ENCODE data around the gene KDM3A. TPM values are rescaled to one million over a fixed set of nuclear protein-coding genes. Genes with fewer than 3 reads are reported as not detected.

Gene KDM3A
- total RNA-seq, 2 donors from 2014 or later = 24.6 to 56.6 TPM

- Histone ChIP-seq H3K9me3 (no peaks in the 10 kb centered on the region), H3K27ac (no peak overlapping the region), H3K27me3 (replicated peaks; ENCODE audit: insufficient read depth) (no peaks in the 10 kb centered on the region), H3K36me3 (peaks cover 8 to 12% of the 10 kb centered on the region in 2 donors), H3K4me3 (no peak overlapping the region), H3K4me1 (replicated peaks) (no peaks in the 10 kb centered on the region)
- intact Hi-C loops (cut with DNase I) = no loop called here
- no peak for DNase-seq (ENCODE audit: low spot score)
- TF ChIP-seq POLR2AphosphoS5 (IDR thresholded peaks at IDR 0.05) = no peak
- TF ChIP-seq CTCF (IDR thresholded peaks at IDR 0.05) = no peak
- TF ChIP-seq POLR2A (IDR thresholded peaks at IDR 0.05) = no peak
Measured at GRCh38 chr2:86477349-86477748, 36.2 kb downstream of the KDM3A start.

GRCh38 chr2:86480105-86480504, 38.9 kb downstream of the KDM3A start:
- Histone ChIP-seq H3K27ac (no peak overlapping the region), H3K4me1 (replicated peaks) (no peaks in the 10 kb centered on the region), H3K36me3 (peaks cover 4 to 19% of the 10 kb centered on the region in 2 donors), H3K4me3 (no peak overlapping the region), H3K27me3 (replicated peaks; ENCODE audit: insufficient read depth) (no peaks in the 10 kb centered on the region), H3K9me3 (no peaks in the 10 kb centered on the region)
- no peak for TF ChIP-seq POLR2A (IDR thresholded peaks at IDR 0.05)
- TF ChIP-seq POLR2AphosphoS5 (IDR thresholded peaks at IDR 0.05) = peak; percentile 59
- WGBS = 37% methylated on average over 7 of the region's 7 CpGs
- peak; percentile 58 for DNase-seq (ENCODE audit: low spot score)
- intact Hi-C loops (cut with DNase I) = no loop called here

GRCh38 chr2:86482034-86482433, 40.9 kb downstream of the KDM3A start:
- no peaks in the 10 kb centered on the region for H3K27me3 ChIP-seq (replicated peaks; ENCODE audit: insufficient read depth)
- H3K27ac ChIP-seq = peak overlapping the region in 1 of 2 donors; percentile 42
- H3K36me3 ChIP-seq = peaks cover 0 to 19% of the 10 kb centered on the region in 2 donors
- H3K9me3 ChIP-seq = no peaks in the 10 kb centered on the region
- 93% methylated on average over 3 of the region's 3 CpGs for WGBS
- DNase-seq (ENCODE audit: low spot score) = no peak
- no peaks in the 10 kb centered on the region for H3K4me1 ChIP-seq (replicated peaks)
- TF ChIP-seq CTCF (IDR thresholded peaks at IDR 0.05) = no peak
- no peak for TF ChIP-seq POLR2AphosphoS5 (IDR thresholded peaks at IDR 0.05)
- TF ChIP-seq POLR2A (IDR thresholded peaks at IDR 0.05) = no peak
- no peak overlapping the region for H3K4me3 ChIP-seq
- intact Hi-C loops (cut with DNase I) = no loop called here

GRCh38 chr2:86484385-86484784, 43.2 kb downstream of the KDM3A start:
- H3K9me3 ChIP-seq = no peaks in the 10 kb centered on the region
- H3K27ac ChIP-seq = no peak overlapping the region
- WGBS = 92% methylated on average over 3 of the region's 3 CpGs
- no peak overlapping the region for H3K4me3 ChIP-seq
- no peak for DNase-seq (ENCODE audit: low spot score)
- TF ChIP-seq POLR2A (IDR thresholded peaks at IDR 0.05) (no peak), CTCF (IDR thresholded peaks at IDR 0.05) (no peak), POLR2AphosphoS5 (IDR thresholded peaks at IDR 0.05) (no peak)
- H3K4me1 ChIP-seq (replicated peaks) = no peaks in the 10 kb centered on the region
- intact Hi-C loops (cut with DNase I) = no loop called here
- peaks cover 0 to 11% of the 10 kb centered on the region in 2 donors for H3K36me3 ChIP-seq
- H3K27me3 ChIP-seq (replicated peaks; ENCODE audit: insufficient read depth) = no peaks in the 10 kb centered on the region

GRCh38 chr2:86485103-86485502, 43.9 kb downstream of the KDM3A start:
- Histone ChIP-seq H3K36me3 (peaks cover 0 to 11% of the 10 kb centered on the region in 2 donors), H3K4me3 (no peak overlapping the region), H3K27ac (no peak overlapping the region), H3K27me3 (replicated peaks; ENCODE audit: insufficient read depth) (no peaks in the 10 kb centered on the region), H3K9me3 (no peaks in the 10 kb centered on the region), H3K4me1 (replicated peaks) (no peaks in the 10 kb centered on the region)
- no peak for TF ChIP-seq POLR2A (IDR thresholded peaks at IDR 0.05)
- TF ChIP-seq CTCF (IDR thresholded peaks at IDR 0.05) = no peak
- TF ChIP-seq POLR2AphosphoS5 (IDR thresholded peaks at IDR 0.05) = no peak
- intact Hi-C loops (cut with DNase I) = no loop called here
- no peak for DNase-seq (ENCODE audit: low spot score)

Data from prostate gland (tissue), 2 donors.